IPS-20b (cell line): ENCODE results near the gene RNF186.
"Not testable (repeated sequence)": the region's sequence is repeated elsewhere in the genome, so short reads cannot be mapped to it uniquely, and the experiment has no call there.

ENCODE experiments used
- H3K27ac ChIP-seq: one replicate; pipeline ENCODE4 v1.5.1; 2013; ENCODE audit warnings: low read length
- H3K27me3 ChIP-seq: 2 replicates; pipeline ENCODE4 v1.6.1; 2013; ENCODE audit warnings: mild to moderate bottlenecking, low read length, inconsistent platforms; ENCODE audit not compliant: insufficient read depth
- H3K36me3 ChIP-seq: 2 replicates; pipeline ENCODE4 v1.6.1; 2013; ENCODE audit warnings: low read depth, mild to moderate bottlenecking, inconsistent platforms, low read length, moderate library complexity; ENCODE audit not compliant: insufficient read depth
- H3K4me1 ChIP-seq: 2 replicates; pipeline ENCODE4 v1.6.1; 2013; ENCODE audit warnings: mild to moderate bottlenecking, control low read depth, inconsistent platforms, low read length, moderate library complexity; ENCODE audit not compliant: insufficient read depth
- H3K4me3 ChIP-seq: 2 replicates; pipeline ENCODE4 v1.5.1; 2013; ENCODE audit warnings: mild to moderate bottlenecking, low read length, inconsistent platforms
- H3K9ac ChIP-seq: 2 replicates; pipeline ENCODE4 v1.6.1; 2013; ENCODE audit warnings: low read depth, mild to moderate bottlenecking, inconsistent platforms, low read length, moderate library complexity
- H3K9me3 ChIP-seq: 2 replicates; pipeline ENCODE4 v1.6.1; 2013; ENCODE audit warnings: mild to moderate bottlenecking, low read depth, low read length, inconsistent platforms; ENCODE audit not compliant: insufficient read depth

RNF186 gene

DNA sequence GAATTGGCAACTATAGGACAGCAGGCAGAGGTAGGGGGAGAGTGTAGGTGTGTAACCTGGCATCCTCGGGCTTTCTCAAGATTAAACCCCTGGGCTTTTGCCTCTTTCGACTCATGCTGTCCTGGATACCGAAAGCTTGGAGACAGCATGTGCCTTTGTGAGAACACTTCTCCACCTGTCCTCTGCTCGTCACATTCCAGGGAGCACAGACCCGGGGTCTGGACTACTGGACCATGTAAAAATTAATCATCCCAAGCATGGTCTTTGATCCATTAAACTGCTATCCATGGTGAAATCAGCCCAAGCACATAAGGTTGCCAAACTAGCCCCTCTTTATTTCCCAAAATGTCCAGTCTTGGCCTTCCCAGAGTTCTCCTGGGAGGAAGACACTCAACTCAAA, 9.0 kb upstream of the RNF186 start:
- no peaks in the 10 kb centered on the region for H3K9me3 ChIP-seq
- no peaks in the 10 kb centered on the region for H3K4me1 ChIP-seq
- no peaks in the 10 kb centered on the region for H3K36me3 ChIP-seq
- no peak overlapping the region for H3K4me3 ChIP-seq
- H3K27me3 ChIP-seq, result peaks cover 5% of the 10 kb centered on the region; the same call in 1 of the 2 replicates
- H3K9ac ChIP-seq, result no peak overlapping the region
- H3K27ac ChIP-seq, result no peak overlapping the region

DNA sequence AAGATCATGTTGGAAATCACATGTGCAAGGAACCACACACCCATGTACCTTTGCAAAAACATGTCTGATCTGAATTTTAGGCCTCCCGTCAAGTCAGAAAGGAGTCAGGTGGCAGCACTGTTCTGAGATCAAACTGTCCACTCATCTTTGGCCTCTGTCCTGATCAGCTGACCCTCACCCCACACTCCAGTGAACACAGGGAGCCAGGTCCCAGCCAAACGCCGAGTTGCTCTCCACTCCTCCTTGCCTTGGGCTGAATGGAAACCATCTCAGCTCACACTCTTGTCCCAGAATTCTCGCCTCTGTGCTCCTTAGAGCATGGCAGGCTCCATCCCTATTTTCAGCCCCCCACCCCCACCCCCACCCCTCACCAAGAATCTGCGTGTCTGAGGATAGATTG, 4.6 kb upstream of the RNF186 start:
- no peak overlapping the region for H3K9ac ChIP-seq
- H3K36me3 ChIP-seq, result no peaks in the 10 kb centered on the region
- H3K9me3 ChIP-seq, result no peaks in the 10 kb centered on the region
- peaks cover 19% of the 10 kb centered on the region for H3K4me1 ChIP-seq
- H3K27me3 ChIP-seq, result peaks cover under 1% of the 10 kb centered on the region; the same call in 1 of the 2 replicates
- no peak overlapping the region for H3K4me3 ChIP-seq
- H3K27ac ChIP-seq, result no peak overlapping the region

DNA sequence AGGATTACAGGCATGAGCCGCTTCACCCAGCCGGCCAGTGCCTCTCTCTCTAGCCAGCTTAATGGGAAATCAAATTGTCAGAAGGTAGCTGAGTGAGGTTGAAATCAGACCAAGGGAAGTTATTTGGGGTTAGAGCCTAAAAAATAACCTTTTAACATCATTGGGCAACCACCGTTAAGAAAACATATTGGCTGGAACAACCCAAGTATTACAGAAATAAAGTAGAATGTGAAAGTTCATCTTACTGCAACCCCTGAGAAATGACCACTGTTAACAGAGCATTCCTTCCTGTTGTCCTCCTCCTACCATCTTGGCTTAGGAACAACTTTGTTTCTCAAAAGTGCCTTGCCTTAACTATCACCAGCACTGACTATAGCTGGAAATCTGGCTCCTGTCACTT, 3.2 kb upstream of the RNF186 start:
- peaks cover 19% of the 10 kb centered on the region for H3K4me1 ChIP-seq
- H3K27me3 ChIP-seq, result no peaks in the 10 kb centered on the region
- H3K9ac ChIP-seq, result no peak overlapping the region
- H3K4me3 ChIP-seq, result no peak overlapping the region
- H3K36me3 ChIP-seq, result no peaks in the 10 kb centered on the region
- H3K9me3 ChIP-seq, result no peaks in the 10 kb centered on the region
- H3K27ac ChIP-seq, result no peak overlapping the region

DNA sequence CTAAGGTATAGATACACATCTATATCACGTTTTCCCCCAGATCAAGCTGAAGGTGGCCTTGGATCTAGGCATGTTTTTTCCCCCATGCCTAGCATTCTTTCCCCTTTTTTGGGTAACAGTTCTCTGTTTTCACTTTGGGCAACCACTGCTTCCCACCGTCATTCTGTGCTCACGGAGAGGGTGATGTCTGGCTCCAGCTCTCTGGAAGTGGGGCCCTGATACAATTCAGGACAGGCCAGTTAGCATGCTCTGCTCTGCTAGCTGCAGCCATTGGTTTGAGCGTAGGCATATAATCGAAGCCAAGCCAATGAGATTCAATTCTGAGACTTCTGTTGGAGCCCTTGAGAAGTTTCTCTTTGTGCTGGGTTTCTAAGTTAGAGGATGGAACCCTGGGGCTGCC, 2.1 kb upstream of the RNF186 start:
- Histone ChIP-seq H3K36me3 (no peaks in the 10 kb centered on the region), H3K27me3 (no peaks in the 10 kb centered on the region), H3K27ac (no peak overlapping the region), H3K9me3 (no peaks in the 10 kb centered on the region), H3K4me3 (peak overlapping the region; percentile 20; the same call in 1 of the 2 replicates), H3K4me1 (peaks cover 19% of the 10 kb centered on the region), H3K9ac (0 out of 2 replicates have a peak overlapping the region, but pooled peaks have one; percentile 10)

DNA sequence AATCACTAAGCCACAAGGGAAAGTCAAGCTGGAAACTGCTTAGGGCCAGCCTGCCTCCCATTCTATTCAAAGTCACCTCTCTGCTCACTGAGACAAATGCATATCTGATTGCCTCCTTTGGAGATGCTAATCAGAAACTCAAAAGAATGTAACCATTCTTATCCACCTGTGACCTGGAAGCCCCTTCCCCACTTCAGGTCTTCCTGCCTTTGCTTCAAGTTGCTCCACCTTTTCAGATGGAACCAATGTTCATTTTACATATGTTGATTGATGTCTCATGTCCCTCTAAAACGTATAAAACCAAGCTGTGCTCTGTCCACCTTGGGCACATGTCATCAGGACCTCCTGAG, 1.6 kb upstream of the RNF186 start:
- peak overlapping the region; percentile 29; the same call in 1 of the 2 replicates for H3K4me3 ChIP-seq
- H3K4me1 ChIP-seq, result peaks cover 19% of the 10 kb centered on the region
- not testable (repeated sequence) for H3K36me3 ChIP-seq, H3K27me3 ChIP-seq, H3K27ac ChIP-seq, H3K9me3 ChIP-seq
- H3K9ac ChIP-seq, result peak overlapping the region; percentile 57; the same call in 1 of the 2 replicates

DNA sequence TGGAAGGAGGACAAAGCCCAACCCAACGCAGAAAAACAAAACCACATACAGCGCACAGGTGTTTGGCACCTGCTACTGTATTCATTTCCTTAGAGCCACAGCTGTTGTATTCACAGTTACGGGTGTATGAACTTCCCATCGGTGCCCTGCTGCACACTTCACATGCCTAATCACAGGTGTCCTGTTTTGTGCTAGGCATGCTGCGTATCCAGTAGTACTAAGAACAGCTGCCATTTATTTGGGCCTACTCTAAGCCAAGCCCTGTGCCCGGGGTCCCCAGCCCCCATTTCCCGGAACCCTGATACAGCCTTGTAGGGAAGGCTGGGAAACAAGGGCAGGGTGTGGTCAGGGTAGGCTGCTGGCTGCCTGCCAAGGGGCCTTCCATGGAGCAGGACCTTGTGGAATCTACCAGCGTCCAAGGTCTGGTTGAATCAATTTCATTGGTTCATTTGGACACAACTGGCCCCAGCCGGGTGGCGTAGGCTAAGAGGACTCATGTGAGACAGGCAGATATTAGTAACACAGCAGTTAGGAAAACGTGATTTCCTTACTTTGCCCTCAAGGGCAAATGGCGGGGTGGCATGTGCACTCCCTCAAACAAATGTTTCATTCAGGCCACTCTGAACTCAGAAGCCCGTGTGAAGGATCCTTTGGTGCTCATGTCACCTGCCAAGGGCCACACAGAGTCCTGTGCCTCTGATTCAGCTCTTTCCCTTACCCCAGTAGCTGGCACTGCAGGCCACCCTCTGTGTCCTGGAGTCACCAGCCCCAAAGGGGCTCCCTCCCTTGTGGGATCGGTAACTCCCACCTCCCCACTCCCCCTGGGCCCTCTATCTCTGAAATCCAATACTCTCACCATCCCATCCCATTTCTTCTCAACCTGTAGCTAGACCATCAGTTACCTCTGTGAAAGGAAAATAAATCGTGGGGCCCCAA, 986 bp upstream of the RNF186 start:
- no peaks in the 10 kb centered on the region for H3K27me3 ChIP-seq
- no peak overlapping the region for H3K27ac ChIP-seq
- no peaks in the 10 kb centered on the region for H3K36me3 ChIP-seq
- H3K4me3 ChIP-seq, result peak overlapping the region; percentile 29; the same call in 1 of the 2 replicates
- peak overlapping the region; percentile 57; the same call in 1 of the 2 replicates for H3K9ac ChIP-seq
- H3K4me1 ChIP-seq, result peaks cover 19% of the 10 kb centered on the region
- no peaks in the 10 kb centered on the region for H3K9me3 ChIP-seq

DNA sequence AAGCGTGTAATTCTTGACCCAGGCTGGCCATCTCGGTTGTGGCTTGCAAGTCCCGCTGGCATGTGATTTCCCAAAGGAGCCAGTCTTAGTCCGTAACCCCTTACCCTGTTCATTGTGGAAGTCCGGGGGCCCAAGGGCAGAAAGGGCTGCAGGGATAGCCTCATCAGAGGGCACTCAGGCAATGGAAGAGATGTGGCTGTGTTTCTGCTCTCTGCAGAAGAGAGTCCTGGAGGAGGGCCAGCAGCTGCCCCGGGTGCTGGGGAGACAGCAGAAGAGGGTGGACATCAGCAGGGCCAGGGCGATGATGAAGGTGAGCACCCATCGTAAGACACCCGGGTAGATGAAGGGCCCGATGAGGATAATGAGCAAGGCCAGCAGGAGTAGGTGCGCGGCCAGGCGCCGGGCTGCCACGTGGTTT, 830 bp downstream of the RNF186 start:
- Histone ChIP-seq H3K9ac (no peak overlapping the region), H3K9me3 (no peaks in the 10 kb centered on the region), H3K27me3 (no peaks in the 10 kb centered on the region)

DNA sequence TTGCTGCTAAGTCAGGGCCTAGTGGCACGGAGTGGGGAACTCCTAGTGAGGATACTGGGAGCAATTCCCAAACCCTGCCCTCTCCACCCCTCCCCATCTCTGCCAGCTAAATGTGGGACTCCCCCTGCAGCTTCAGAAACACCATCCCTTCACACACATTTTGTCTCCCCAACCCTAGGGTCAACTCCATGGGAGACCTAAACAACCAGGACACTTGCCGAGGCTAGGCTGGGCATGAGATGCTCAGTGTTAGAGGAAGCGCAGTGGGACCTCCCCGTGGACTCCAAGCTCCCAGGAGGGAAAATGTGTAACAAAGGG, 1.5 kb downstream of the RNF186 start:
- H3K27me3 ChIP-seq, result no peaks in the 10 kb centered on the region
- no peaks in the 10 kb centered on the region for H3K36me3 ChIP-seq
- H3K9ac ChIP-seq, result no peak overlapping the region
- H3K27ac ChIP-seq, result no peak overlapping the region
- no peaks in the 10 kb centered on the region for H3K9me3 ChIP-seq
- H3K4me3 ChIP-seq, result no peak overlapping the region
- peaks cover 19% of the 10 kb centered on the region for H3K4me1 ChIP-seq

More for the DNA sequence above, 830 bp downstream of the RNF186 start:
- H3K36me3 ChIP-seq, result no peaks in the 10 kb centered on the region
- no peak overlapping the region for H3K4me3 ChIP-seq
- no peak overlapping the region for H3K27ac ChIP-seq
- H3K4me1 ChIP-seq, result peaks cover 19% of the 10 kb centered on the region

DNA sequence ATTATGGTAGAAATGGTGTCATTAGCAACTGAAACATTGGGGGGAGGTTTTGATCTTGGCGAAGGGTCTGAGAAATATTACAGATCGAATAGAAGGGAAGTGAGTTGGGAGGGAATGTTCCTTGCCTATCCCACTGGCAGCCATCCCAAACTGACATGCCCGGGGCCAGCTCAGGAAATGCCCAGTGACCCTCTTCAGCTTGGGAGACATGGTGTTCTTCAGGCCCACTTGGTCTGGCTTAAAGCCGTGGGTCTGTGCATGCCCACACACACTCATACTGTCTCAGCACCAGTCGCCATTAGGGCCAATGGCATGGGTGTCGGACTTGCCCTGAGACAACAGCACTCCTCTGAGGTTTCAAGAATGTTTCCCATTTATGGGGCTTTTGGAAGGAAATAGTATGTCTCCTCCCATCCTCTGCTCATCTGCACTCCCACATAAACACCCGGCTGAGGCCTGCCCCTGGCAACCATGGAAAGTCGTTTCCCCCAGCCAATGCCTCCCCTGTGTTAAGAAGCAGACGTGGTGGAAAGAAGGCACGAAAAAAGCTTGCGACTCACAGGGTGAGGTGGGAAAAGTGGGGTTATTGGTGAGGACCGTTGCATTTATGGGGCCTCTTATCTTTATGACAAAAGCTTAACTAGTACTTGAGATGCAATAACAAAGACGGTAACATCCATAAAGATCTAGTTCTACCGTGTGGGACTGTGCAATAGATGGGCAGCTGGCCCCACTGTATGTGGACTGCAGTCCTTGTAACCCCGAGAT, 2.0 kb downstream of the RNF186 start:
- H3K4me1 ChIP-seq, result peaks cover 19% of the 10 kb centered on the region
- no peak overlapping the region for H3K9ac ChIP-seq

DNA sequence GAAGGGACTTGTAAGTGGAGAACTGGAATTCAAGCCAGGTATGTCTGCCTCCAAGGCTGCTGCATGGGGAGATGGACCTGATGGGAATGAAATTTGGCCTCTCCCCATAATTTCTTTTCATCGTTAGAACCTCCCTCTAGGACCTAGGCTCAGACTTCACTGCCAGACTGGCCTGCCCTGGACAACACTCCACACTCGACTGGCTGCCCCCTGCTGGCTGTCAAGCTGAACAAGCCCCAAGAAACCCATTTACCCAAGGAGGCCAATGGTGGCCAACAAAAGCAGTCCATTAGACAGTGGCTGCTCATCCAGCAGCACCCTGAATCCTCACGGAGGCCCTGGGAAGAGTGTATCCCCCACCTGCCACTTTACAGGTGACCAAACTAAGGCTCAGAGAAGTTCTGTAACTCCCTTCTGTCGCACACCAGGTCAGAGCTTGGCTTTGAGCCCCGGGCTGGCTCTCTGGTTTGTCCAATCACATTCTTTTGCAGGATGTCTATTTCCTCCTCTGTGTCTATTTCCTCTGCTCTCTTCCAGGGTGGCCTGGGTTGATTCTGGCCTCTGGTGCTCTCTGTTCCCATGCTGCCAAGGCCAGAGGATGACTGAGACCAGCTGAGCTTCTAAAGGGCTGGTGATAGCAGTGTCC, 3.8 kb downstream of the RNF186 start:
- no peaks in the 10 kb centered on the region for H3K36me3 ChIP-seq
- H3K9me3 ChIP-seq, result no peaks in the 10 kb centered on the region
- no peaks in the 10 kb centered on the region for H3K27me3 ChIP-seq
- no peak overlapping the region for H3K4me3 ChIP-seq
- no peak overlapping the region for H3K9ac ChIP-seq
- no peak overlapping the region for H3K27ac ChIP-seq
- H3K4me1 ChIP-seq, result peaks cover 5% of the 10 kb centered on the region; the same call in 1 of the 2 replicates

More for the DNA sequence above, 2.0 kb downstream of the RNF186 start:
- no peaks in the 10 kb centered on the region for H3K36me3 ChIP-seq
- H3K4me3 ChIP-seq, result no peak overlapping the region
- H3K27ac ChIP-seq, result no peak overlapping the region
- no peaks in the 10 kb centered on the region for H3K9me3 ChIP-seq
- no peaks in the 10 kb centered on the region for H3K27me3 ChIP-seq

DNA sequence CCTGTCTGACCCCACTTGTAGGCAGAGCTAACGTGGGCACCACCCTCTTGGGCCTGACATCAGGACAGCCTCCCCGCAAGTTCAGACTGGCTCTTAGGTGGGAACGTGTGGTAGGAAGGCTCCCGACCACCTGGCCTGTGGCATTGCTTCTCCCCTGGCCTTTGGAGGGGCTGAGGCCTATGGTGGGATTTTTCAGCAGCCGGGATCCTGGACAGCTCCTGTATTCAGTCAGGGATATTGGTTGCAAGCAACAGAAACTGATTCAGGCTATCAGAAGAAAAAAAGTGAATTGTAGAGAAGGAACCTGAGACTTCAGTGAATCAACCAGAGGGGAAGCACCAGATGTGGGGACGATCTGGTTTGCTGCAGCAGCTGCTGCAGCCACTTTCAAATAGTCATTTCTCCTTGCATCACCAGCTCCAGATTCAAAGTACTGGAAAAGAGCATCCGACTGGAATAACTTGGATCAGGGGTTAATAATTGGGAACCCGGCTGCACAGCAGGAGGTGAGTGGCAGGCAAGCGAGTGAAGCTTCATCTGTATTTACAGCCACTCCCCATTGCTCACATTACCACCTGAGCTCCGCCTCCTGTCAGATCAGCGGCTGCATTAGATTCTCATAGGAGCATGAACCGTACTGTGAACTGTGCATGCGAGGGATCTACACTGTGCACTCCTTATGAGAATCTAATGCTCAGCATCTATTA, 5.9 kb downstream of the RNF186 start:
- Histone ChIP-seq H3K27ac (no peak overlapping the region), H3K9me3 (no peaks in the 10 kb centered on the region), H3K27me3 (no peaks in the 10 kb centered on the region), H3K36me3 (no peaks in the 10 kb centered on the region), H3K4me3 (no peak overlapping the region), H3K4me1 (no peaks in the 10 kb centered on the region), H3K9ac (no peak overlapping the region)
